D721Med (cell line): ENCODE data around the gene QRICH1.

Experiments
- DNase-seq: peaks from one replicate; pipeline ENCODE4 v3.0.0; 2011; ENCODE audit warnings: low spot score; ENCODE audit not compliant: insufficient read length
- FAIRE-seq: peaks from 2 replicates; lab custom pipeline; 2011; peaks lifted over from hg19 to GRCh38; lab: Jason Lieb, UNC
- CTCF ChIP-seq: IDR thresholded peaks from 2 replicates; pipeline ENCODE4 v1.5.1; 2012; ENCODE audit warnings: mild to moderate bottlenecking, control low read depth; ENCODE audit not compliant: insufficient read depth; ENCODE audit errors: missing control alignments

QRICH1 gene

GRCh38 chr3:49098910-49099630 is 5.2 kb upstream of the QRICH1 start:
- TF ChIP-seq CTCF = no peak
- DNase-seq = no peak
- FAIRE-seq = no peak

- no peak for TF ChIP-seq CTCF
- DNase-seq (no peak), FAIRE-seq (no peak)
Measured at GRCh38 chr3:49098429-49098828, 4.6 kb upstream of the QRICH1 start.

GRCh38 chr3:49092938-49093852 is 676 bp downstream of the QRICH1 start:
- FAIRE-seq = no peak
- TF ChIP-seq CTCF = no peak
- no peak for DNase-seq

GRCh38 chr3:49081429-49081828 is 12.4 kb downstream of the QRICH1 start:
- DNase-seq = no peak
- no peak for FAIRE-seq
- no peak for TF ChIP-seq CTCF

GRCh38 chr3:49079270-49079669 is 14.6 kb downstream of the QRICH1 start:
- TF ChIP-seq CTCF = no peak
- no peak for DNase-seq
- FAIRE-seq = no peak

- FAIRE-seq = no peak
- no peak for TF ChIP-seq CTCF
- DNase-seq = no peak
Measured at GRCh38 chr3:49076646-49077045, 17.2 kb downstream of the QRICH1 start.
